Parathyroid adenoma (tissue), 2 donors: ENCODE measurements around the gene SYNJ2.
A peak's percentile ranks its signal among the peaks of the same experiment; 100 is the strongest.

ENCODE experiments used
- H2AFZ ChIP-seq: fragments of 300-600 bp; sonication (generic); one replicate; pipeline ENCODE4 v1.7.0; 2017; ENCODE audit warnings: antibody characterized with exemption, mild to moderate bottlenecking
- H3K27ac ChIP-seq: fragments of 300-600 bp; sonication (generic); one replicate; pipeline ENCODE4 v1.7.0; 2017
- H3K27me3 ChIP-seq: fragments of 300-600 bp; sonication (generic); one replicate; pipeline ENCODE4 v1.7.0; 2017; ENCODE audit warnings: low read length; ENCODE audit not compliant: control insufficient read depth, insufficient read depth
- H3K36me3 ChIP-seq: fragments of 300-600 bp; sonication (generic); one replicate; pipeline ENCODE4 v1.7.0; 2017; ENCODE audit warnings: low read length; ENCODE audit not compliant: control insufficient read depth, insufficient read depth
- H3K4me1 ChIP-seq: fragments of 300-600 bp; sonication (generic); one replicate; pipeline ENCODE4 v1.7.0; 2017; ENCODE audit warnings: control low read depth
- H3K4me2 ChIP-seq: fragments of 300-600 bp; sonication (generic); one replicate; pipeline ENCODE4 v1.7.0; 2017; ENCODE audit warnings: low read length
- H3K4me3 ChIP-seq: fragments of 300-600 bp; sonication (generic); one replicate; pipeline ENCODE4 v1.7.0; 2017; ENCODE audit warnings: low read depth, low read length
- H3K79me2 ChIP-seq: fragments of 300-600 bp; sonication (generic); one replicate; pipeline ENCODE4 v1.7.0; 2017; ENCODE audit warnings: control low read depth
- H3K9ac ChIP-seq: fragments of 300-600 bp; sonication (generic); one replicate; pipeline ENCODE4 v1.7.0; 2017; ENCODE audit warnings: mild to moderate bottlenecking
- H3K9me3 ChIP-seq: fragments of 300-600 bp; sonication (generic); one replicate; pipeline ENCODE4 v1.7.0; 2017; ENCODE audit warnings: low read length; ENCODE audit not compliant: control insufficient read depth
- TF ChIP-seq, protein P1 (sequence below): fragments of 300-600 bp; sonication (generic); IDR thresholded peaks from one replicate; pipeline ENCODE4 v1.7.0; 2017; ENCODE audit warnings: antibody characterized with exemption, mild to moderate bottlenecking
- donor health status: primary hyperparathyroidism.

The SYNJ2 gene

DNA sequence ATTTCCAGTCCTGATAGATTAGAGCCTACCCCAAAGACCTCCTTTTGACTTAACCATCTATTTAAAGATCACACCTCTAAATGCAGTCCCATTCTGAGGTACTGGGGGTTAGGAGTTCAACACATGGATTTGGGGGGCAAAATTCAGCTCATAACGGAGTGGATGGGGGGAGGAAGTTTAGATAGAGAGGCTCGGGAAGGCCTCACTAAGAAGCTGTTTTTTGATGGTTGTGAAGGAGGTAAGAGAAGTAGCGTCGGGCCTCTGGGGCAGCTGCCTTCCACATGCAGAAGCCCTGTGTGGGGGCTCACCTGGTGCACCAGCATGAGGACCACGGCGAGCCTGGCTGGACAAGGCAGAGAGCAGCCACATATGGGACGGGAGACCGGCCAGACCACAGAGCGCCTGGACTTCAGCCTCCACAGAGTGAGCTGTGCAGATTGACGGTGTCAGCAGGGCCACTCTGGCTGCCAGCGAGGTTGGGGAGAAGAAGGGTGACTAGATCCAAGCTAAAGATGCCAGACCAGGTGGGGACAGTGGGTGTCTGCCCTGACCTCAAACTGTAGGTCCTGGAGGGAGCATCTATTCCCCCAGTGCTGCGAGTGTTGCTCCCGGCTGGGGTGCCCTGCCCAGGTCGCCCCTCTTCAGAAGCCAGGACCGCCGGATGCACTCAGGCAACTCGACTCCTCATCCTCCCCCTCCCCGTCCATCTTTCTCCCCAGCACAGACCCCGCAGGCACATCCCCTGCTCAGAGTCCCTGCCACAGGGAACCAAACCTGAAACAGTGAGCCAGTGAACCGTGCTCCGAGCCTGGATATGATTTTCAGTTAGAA is 5.1 kb upstream of the SYNJ2 start:
- no peak overlapping the region for H3K27ac ChIP-seq
- H3K36me3 ChIP-seq = no peaks in the 10 kb centered on the region
- no peak overlapping the region for H2AFZ ChIP-seq
- H3K79me2 ChIP-seq = no peaks in the 10 kb centered on the region
- H3K9me3 ChIP-seq = no peaks in the 10 kb centered on the region
- TF ChIP-seq, protein P1, sequence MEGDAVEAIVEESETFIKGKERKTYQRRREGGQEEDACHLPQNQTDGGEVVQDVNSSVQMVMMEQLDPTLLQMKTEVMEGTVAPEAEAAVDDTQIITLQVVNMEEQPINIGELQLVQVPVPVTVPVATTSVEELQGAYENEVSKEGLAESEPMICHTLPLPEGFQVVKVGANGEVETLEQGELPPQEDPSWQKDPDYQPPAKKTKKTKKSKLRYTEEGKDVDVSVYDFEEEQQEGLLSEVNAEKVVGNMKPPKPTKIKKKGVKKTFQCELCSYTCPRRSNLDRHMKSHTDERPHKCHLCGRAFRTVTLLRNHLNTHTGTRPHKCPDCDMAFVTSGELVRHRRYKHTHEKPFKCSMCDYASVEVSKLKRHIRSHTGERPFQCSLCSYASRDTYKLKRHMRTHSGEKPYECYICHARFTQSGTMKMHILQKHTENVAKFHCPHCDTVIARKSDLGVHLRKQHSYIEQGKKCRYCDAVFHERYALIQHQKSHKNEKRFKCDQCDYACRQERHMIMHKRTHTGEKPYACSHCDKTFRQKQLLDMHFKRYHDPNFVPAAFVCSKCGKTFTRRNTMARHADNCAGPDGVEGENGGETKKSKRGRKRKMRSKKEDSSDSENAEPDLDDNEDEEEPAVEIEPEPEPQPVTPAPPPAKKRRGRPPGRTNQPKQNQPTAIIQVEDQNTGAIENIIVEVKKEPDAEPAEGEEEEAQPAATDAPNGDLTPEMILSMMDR = no peak
- H3K27me3 ChIP-seq = no peaks in the 10 kb centered on the region
- no peak overlapping the region for H3K4me3 ChIP-seq
- no peak overlapping the region for H3K9ac ChIP-seq
- no peak overlapping the region for H3K4me2 ChIP-seq
- H3K4me1 ChIP-seq = peaks cover 2% of the 10 kb centered on the region

DNA sequence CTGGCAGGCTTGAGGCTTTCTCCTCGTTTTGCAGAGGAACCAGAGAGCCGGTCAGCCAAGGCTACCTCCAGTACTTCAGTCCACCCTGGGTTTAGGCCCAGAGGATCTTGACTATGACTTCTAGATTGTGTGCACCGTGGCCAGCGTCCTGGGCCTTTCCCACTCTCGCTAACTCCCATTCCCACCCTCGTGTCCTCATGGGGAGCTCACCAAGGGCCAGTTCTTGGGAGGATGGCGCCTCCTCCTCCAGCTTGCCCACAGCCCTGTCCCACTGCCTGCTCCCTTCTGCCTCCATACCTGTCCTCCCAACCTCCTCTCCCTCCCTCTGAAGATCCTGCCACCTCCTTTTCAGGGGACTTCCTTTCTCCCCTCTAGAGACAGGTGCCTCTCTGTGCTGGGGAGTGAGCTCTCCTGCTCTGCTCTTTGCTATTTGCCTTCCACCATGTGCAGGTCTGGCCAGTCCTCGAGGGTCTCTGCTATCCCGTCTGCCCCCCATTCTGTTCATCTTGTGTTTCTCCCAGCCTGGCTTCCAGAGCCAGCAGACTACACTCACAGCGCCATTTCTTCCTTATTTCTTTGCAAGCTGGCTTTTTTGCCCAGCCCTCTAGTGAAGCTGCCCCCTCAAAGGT is 4.4 kb upstream of the SYNJ2 start:
- H3K4me2 ChIP-seq = no peak overlapping the region
- no peaks in the 10 kb centered on the region for H3K36me3 ChIP-seq
- H3K4me3 ChIP-seq = no peak overlapping the region
- no peaks in the 10 kb centered on the region for H3K79me2 ChIP-seq
- no peaks in the 10 kb centered on the region for H3K27me3 ChIP-seq
- H2AFZ ChIP-seq = no peak overlapping the region
- H3K9ac ChIP-seq = no peak overlapping the region
- peaks cover 2% of the 10 kb centered on the region for H3K4me1 ChIP-seq
- H3K27ac ChIP-seq = no peak overlapping the region
- TF ChIP-seq, protein P1 = no peak
- H3K9me3 ChIP-seq = no peaks in the 10 kb centered on the region

DNA sequence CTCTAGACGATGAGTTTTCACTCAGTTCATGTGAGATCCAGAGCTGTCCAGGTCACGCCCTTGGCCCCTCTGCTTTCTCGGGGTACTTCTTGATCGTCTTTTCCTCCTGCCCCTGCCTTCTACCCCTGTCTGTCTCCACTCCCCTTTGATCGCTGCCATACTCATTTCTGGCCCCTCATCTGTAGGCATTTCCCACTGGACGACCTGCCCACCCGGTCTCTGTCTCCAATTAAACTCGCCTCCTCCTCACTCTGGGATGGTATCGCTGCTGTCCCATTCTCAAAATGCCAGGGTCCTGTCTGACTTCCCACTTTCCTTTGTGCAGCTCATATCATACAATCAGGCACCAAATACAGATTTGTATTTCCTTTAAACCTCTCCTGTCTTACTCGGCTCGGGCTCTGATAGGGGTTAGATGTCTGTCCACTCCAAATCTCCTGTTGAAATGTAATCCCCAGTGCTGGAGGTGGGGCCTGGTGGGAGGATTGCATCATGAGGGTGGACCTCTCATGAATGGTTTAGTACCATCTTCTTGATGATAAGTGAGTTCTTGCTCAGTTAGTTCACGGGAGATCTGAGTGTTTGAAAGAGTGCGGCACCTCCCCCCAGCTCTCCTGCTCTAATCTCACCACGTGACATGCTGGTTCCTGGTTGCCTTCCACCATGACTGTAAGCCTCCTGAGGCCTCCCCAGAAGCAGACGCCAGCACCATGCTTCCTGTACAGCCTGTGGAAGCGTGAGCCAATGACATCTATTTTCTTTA is 3.5 kb upstream of the SYNJ2 start:
- H3K4me2 ChIP-seq = no peak overlapping the region
- H3K36me3 ChIP-seq = no peaks in the 10 kb centered on the region
- no peak overlapping the region for H3K27ac ChIP-seq
- no peaks in the 10 kb centered on the region for H3K9me3 ChIP-seq
- H3K4me1 ChIP-seq = peaks cover 2% of the 10 kb centered on the region
- no peaks in the 10 kb centered on the region for H3K79me2 ChIP-seq
- no peaks in the 10 kb centered on the region for H3K27me3 ChIP-seq
- no peak overlapping the region for H3K4me3 ChIP-seq
- TF ChIP-seq, protein P1 = no peak
- no peak overlapping the region for H2AFZ ChIP-seq
- no peak overlapping the region for H3K9ac ChIP-seq

DNA sequence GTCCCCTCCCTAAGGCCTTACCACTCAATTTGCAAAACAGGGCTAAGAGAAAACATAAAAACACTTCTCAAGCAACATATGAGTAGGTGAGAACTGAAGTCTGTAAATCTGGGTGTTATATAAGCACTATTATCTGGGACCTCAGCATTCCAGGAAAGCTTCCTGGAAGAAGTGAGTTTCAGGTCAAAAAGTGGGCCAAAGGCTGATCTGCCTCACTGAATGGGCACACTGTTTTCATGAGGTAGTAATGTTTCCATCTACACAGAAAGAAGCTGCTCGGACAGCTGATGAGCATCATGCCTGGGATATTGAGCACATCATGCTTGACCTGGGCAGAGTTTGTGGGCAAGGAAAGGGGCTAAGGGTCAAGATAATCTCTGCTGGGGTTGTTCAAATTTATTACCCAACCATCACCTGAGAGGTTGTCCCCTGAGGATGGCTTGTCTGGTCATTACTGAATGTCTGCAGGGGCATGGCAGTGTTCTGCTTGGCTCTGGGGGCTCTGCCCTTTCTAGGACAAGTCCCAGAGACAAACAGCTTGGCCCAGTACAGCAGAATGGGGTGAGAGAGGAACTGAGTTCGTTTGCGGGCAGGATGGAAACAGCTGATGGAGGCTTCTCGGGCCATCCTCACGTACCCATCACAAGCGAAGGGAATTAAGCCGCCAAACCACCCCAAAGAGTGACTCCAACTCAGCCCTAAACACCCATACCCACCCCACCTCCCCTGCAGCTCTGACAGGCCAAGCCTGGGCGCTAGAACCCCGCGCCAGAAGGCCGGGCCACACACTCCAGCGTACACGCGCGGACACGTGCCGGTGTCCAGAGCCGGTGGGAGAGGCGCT is 1.2 kb upstream of the SYNJ2 start:
- Histone ChIP-seq H3K4me1 (peaks cover 2% of the 10 kb centered on the region), H3K4me3 (peak overlapping the region; percentile 73), H3K79me2 (no peaks in the 10 kb centered on the region), H3K27me3 (no peaks in the 10 kb centered on the region), H3K9ac (no peak overlapping the region), H2AFZ (peak overlapping the region; percentile 97), H3K9me3 (no peaks in the 10 kb centered on the region), H3K4me2 (peak overlapping the region; percentile 97), H3K36me3 (no peaks in the 10 kb centered on the region), H3K27ac (no peak overlapping the region)
- TF ChIP-seq, protein P1 = no peak
